Measurements from ENCODE around the gene TECPR1.

TECPR1 gene

GRCh38 chr7:98280296-98280695 is 28.3 kb upstream of the TECPR1 start:
- H3K4me3 Mint-ChIP-seq: peak overlapping the region; percentile 82
- peak overlapping the region; percentile 74 for H3K27ac Mint-ChIP-seq
- H3K4me1 Mint-ChIP-seq (ENCODE audit: low read depth): peaks cover 25% of the 10 kb centered on the region
- no peaks in the 10 kb centered on the region for H3K9me3 Mint-ChIP-seq
- H3K27me3 Mint-ChIP-seq (ENCODE audit: low read depth): no peaks in the 10 kb centered on the region
- peaks cover 14% of the 10 kb centered on the region for H3K36me3 Mint-ChIP-seq (ENCODE audit: low read depth)

GRCh38 chr7:98278936-98279335 is 26.9 kb upstream of the TECPR1 start:
- Mint-ChIP-seq H3K36me3 (ENCODE audit: low read depth) (peaks cover 10% of the 10 kb centered on the region), H3K4me1 (ENCODE audit: low read depth) (peaks cover 15% of the 10 kb centered on the region), H3K27ac (no peak overlapping the region), H3K27me3 (ENCODE audit: low read depth) (no peaks in the 10 kb centered on the region), H3K9me3 (no peaks in the 10 kb centered on the region), H3K4me3 (no peak overlapping the region)

- peaks cover 15% of the 10 kb centered on the region for H3K4me1 Mint-ChIP-seq (ENCODE audit: low read depth)
- no peak overlapping the region for H3K27ac Mint-ChIP-seq
- H3K27me3 Mint-ChIP-seq (ENCODE audit: low read depth): no peaks in the 10 kb centered on the region
- no peak overlapping the region for H3K4me3 Mint-ChIP-seq
- H3K36me3 Mint-ChIP-seq (ENCODE audit: low read depth): peaks cover 10% of the 10 kb centered on the region
- H3K9me3 Mint-ChIP-seq: no peaks in the 10 kb centered on the region
These were observed 26.4 kb upstream of the TECPR1 start for GRCh38 chr7:98278408-98278807.

GRCh38 chr7:98276241-98276761 is 24.3 kb upstream of the TECPR1 start:
- no peaks in the 10 kb centered on the region for H3K9me3 Mint-ChIP-seq
- no peak overlapping the region for H3K27ac Mint-ChIP-seq
- no peak overlapping the region for H3K4me3 Mint-ChIP-seq
- H3K4me1 Mint-ChIP-seq (ENCODE audit: low read depth): peaks cover 3% of the 10 kb centered on the region
- H3K27me3 Mint-ChIP-seq (ENCODE audit: low read depth): no peaks in the 10 kb centered on the region
- no peaks in the 10 kb centered on the region for H3K36me3 Mint-ChIP-seq (ENCODE audit: low read depth)

GRCh38 chr7:98267303-98267702 is 15.3 kb upstream of the TECPR1 start:
- no peak overlapping the region for H3K4me3 Mint-ChIP-seq
- no peak overlapping the region for H3K27ac Mint-ChIP-seq
- peaks cover 12% of the 10 kb centered on the region for H3K36me3 Mint-ChIP-seq (ENCODE audit: low read depth)
- H3K9me3 Mint-ChIP-seq: no peaks in the 10 kb centered on the region
- H3K27me3 Mint-ChIP-seq (ENCODE audit: low read depth): no peaks in the 10 kb centered on the region
- peaks cover 7% of the 10 kb centered on the region for H3K4me1 Mint-ChIP-seq (ENCODE audit: low read depth)

- Mint-ChIP-seq H3K27ac (no peak overlapping the region), H3K9me3 (no peaks in the 10 kb centered on the region), H3K4me3 (no peak overlapping the region)
These were observed 14.8 kb upstream of the TECPR1 start for GRCh38 chr7:98266840-98267239.

GRCh38 chr7:98265841-98266271 is 13.8 kb upstream of the TECPR1 start:
- Mint-ChIP-seq H3K27me3 (ENCODE audit: low read depth) (no peaks in the 10 kb centered on the region), H3K36me3 (ENCODE audit: low read depth) (peaks cover 16% of the 10 kb centered on the region), H3K4me1 (ENCODE audit: low read depth) (peaks cover 7% of the 10 kb centered on the region), H3K4me3 (no peak overlapping the region), H3K9me3 (no peaks in the 10 kb centered on the region), H3K27ac (no peak overlapping the region)

More at GRCh38 chr7:98266840-98267239, 14.8 kb upstream of the TECPR1 start:
- H3K27me3 Mint-ChIP-seq (ENCODE audit: low read depth): no peaks in the 10 kb centered on the region
- H3K36me3 Mint-ChIP-seq (ENCODE audit: low read depth): peaks cover 13% of the 10 kb centered on the region
- H3K4me1 Mint-ChIP-seq (ENCODE audit: low read depth): peaks cover 7% of the 10 kb centered on the region

GRCh38 chr7:98257701-98258100 is 5.7 kb upstream of the TECPR1 start:
- Mint-ChIP-seq H3K4me3 (no peak overlapping the region), H3K27ac (no peak overlapping the region), H3K9me3 (no peaks in the 10 kb centered on the region), H3K4me1 (ENCODE audit: low read depth) (peaks cover 28% of the 10 kb centered on the region), H3K27me3 (ENCODE audit: low read depth) (no peaks in the 10 kb centered on the region), H3K36me3 (ENCODE audit: low read depth) (peaks cover 18% of the 10 kb centered on the region)

- Mint-ChIP-seq H3K4me3 (no peak overlapping the region), H3K27ac (no peak overlapping the region), H3K27me3 (ENCODE audit: low read depth) (no peaks in the 10 kb centered on the region), H3K9me3 (no peaks in the 10 kb centered on the region), H3K4me1 (ENCODE audit: low read depth) (peaks cover 28% of the 10 kb centered on the region), H3K36me3 (ENCODE audit: low read depth) (peaks cover 15% of the 10 kb centered on the region)
These were observed 4.4 kb upstream of the TECPR1 start for GRCh38 chr7:98256431-98256830.

GRCh38 chr7:98254951-98255610 is 3.0 kb upstream of the TECPR1 start:
- Mint-ChIP-seq H3K27ac (peak overlapping the region; percentile 82), H3K4me1 (ENCODE audit: low read depth) (peaks cover 35% of the 10 kb centered on the region), H3K27me3 (ENCODE audit: low read depth) (no peaks in the 10 kb centered on the region), H3K9me3 (no peaks in the 10 kb centered on the region), H3K36me3 (ENCODE audit: low read depth) (peaks cover 15% of the 10 kb centered on the region), H3K4me3 (peak overlapping the region; percentile 26)

GRCh38 chr7:98254516-98254915 is 2.5 kb upstream of the TECPR1 start:
- Mint-ChIP-seq H3K9me3 (no peaks in the 10 kb centered on the region), H3K36me3 (ENCODE audit: low read depth) (peaks cover 19% of the 10 kb centered on the region), H3K27me3 (ENCODE audit: low read depth) (no peaks in the 10 kb centered on the region), H3K4me1 (ENCODE audit: low read depth) (peaks cover 39% of the 10 kb centered on the region), H3K27ac (peak overlapping the region; percentile 82), H3K4me3 (no peak overlapping the region)

GRCh38 chr7:98252425-98253054 is 508 bp upstream of the TECPR1 start:
- no peaks in the 10 kb centered on the region for H3K9me3 Mint-ChIP-seq
- peaks cover 25% of the 10 kb centered on the region for H3K36me3 Mint-ChIP-seq (ENCODE audit: low read depth)
- H3K4me1 Mint-ChIP-seq (ENCODE audit: low read depth): peaks cover 50% of the 10 kb centered on the region
- H3K4me3 Mint-ChIP-seq: peak overlapping the region; percentile 94
- H3K27ac Mint-ChIP-seq: peak overlapping the region; percentile 99
- no peaks in the 10 kb centered on the region for H3K27me3 Mint-ChIP-seq (ENCODE audit: low read depth)

GRCh38 chr7:98251231-98251600 is 816 bp downstream of the TECPR1 start:
- H3K27ac Mint-ChIP-seq: peak overlapping the region; percentile 99
- peaks cover 42% of the 10 kb centered on the region for H3K4me1 Mint-ChIP-seq (ENCODE audit: low read depth)
- peaks cover 20% of the 10 kb centered on the region for H3K36me3 Mint-ChIP-seq (ENCODE audit: low read depth)
- H3K4me3 Mint-ChIP-seq: peak overlapping the region; percentile 94
- no peaks in the 10 kb centered on the region for H3K9me3 Mint-ChIP-seq
- H3K27me3 Mint-ChIP-seq (ENCODE audit: low read depth): no peaks in the 10 kb centered on the region

- Mint-ChIP-seq H3K36me3 (ENCODE audit: low read depth) (peaks cover 20% of the 10 kb centered on the region), H3K4me1 (ENCODE audit: low read depth) (peaks cover 39% of the 10 kb centered on the region), H3K4me3 (peak overlapping the region; percentile 94), H3K27me3 (ENCODE audit: low read depth) (no peaks in the 10 kb centered on the region), H3K27ac (peak overlapping the region; percentile 99), H3K9me3 (no peaks in the 10 kb centered on the region)
These were observed 1.2 kb downstream of the TECPR1 start for GRCh38 chr7:98250789-98251188.

- peak overlapping the region; percentile 94 for H3K4me3 Mint-ChIP-seq
- H3K27ac Mint-ChIP-seq: peak overlapping the region; percentile 99
- H3K4me1 Mint-ChIP-seq (ENCODE audit: low read depth): peaks cover 29% of the 10 kb centered on the region
- no peaks in the 10 kb centered on the region for H3K27me3 Mint-ChIP-seq (ENCODE audit: low read depth)
- H3K36me3 Mint-ChIP-seq (ENCODE audit: low read depth): peaks cover 22% of the 10 kb centered on the region
- no peaks in the 10 kb centered on the region for H3K9me3 Mint-ChIP-seq
These were observed 2.9 kb downstream of the TECPR1 start for GRCh38 chr7:98249106-98249505.

Measured in T-helper 1 cell treated with Interleukin-12 subunit alpha and Interleukin-12 subunit beta and Interleukin-4 antibody, amounts not matched to agents 30 μg/mL and 1 μg/mL, for 36 hours (primary cell).